Loucy (cell line): ENCODE measurements around the gene DEFB114.
"Not testable (repeated sequence)": the region's sequence is repeated elsewhere in the genome, so short reads cannot be mapped to it uniquely, and the experiment has no call there.

Source experiments
- H2AFZ ChIP-seq: fragments of 200-600 bp; sonication (generic); 2 replicates; pipeline ENCODE4 v1.6.0; 2016; ENCODE audit warnings: antibody characterized with exemption, mild to moderate bottlenecking, low read length, moderate library complexity
- H3F3A ChIP-seq: fragments of 200-600 bp; 2 replicates; pipeline ENCODE4 v1.6.0; 2016; ENCODE audit warnings: antibody characterized with exemption, low read depth, mild to moderate bottlenecking
- H3K27me3 ChIP-seq: fragments of 200-600 bp; sonication (generic); 2 replicates; pipeline ENCODE4 v1.6.1; 2014; ENCODE audit warnings: low read length, mild to moderate bottlenecking; ENCODE audit not compliant: insufficient read depth, poor library complexity, severe bottlenecking
- H3K36me3 ChIP-seq: fragments of 200-600 bp; sonication (generic); 2 replicates; pipeline ENCODE4 v1.6.1; 2016; ENCODE audit warnings: low read length; ENCODE audit not compliant: insufficient read depth
- H3K4me1 ChIP-seq: fragments of 200-600 bp; sonication (generic); 2 replicates; pipeline ENCODE4 v1.5.1; 2014; ENCODE audit warnings: low read length, mild to moderate bottlenecking; ENCODE audit not compliant: insufficient read depth, poor library complexity, severe bottlenecking
- H3K4me2 ChIP-seq: fragments of 200-600 bp; sonication (generic); 2 replicates; pipeline ENCODE4 v1.6.0; 2014; ENCODE audit warnings: antibody characterized with exemption, low read length, low read depth, mild to moderate bottlenecking; ENCODE audit not compliant: poor library complexity, severe bottlenecking
- H3K4me3 ChIP-seq: fragments of 200-600 bp; sonication (generic); 2 replicates; pipeline ENCODE4 v1.5.1; 2014; ENCODE audit warnings: low read length, mild to moderate bottlenecking, mixed read lengths; ENCODE audit not compliant: poor library complexity, severe bottlenecking
- H3K79me2 ChIP-seq: fragments of 200-600 bp; sonication (generic); 2 replicates; pipeline ENCODE4 v1.6.1; 2014; ENCODE audit warnings: low read length; ENCODE audit not compliant: insufficient read depth
- H3K9ac ChIP-seq: fragments of 200-600 bp; sonication (generic); 2 replicates; pipeline ENCODE4 v1.6.0; 2014; ENCODE audit warnings: mild to moderate bottlenecking, low read depth, low read length, moderate library complexity; ENCODE audit not compliant: poor library complexity, severe bottlenecking
- H3K9me2 ChIP-seq: fragments of 200-600 bp; sonication (generic); replicated peaks from 2 replicates; pipeline ENCODE4 v1.6.1; 2016; ENCODE audit warnings: low read depth, low read length, mixed read lengths
- H3K9me3 ChIP-seq: fragments of 200-600 bp; sonication (generic); 2 replicates; pipeline ENCODE4 v1.6.1; 2014; ENCODE audit warnings: mild to moderate bottlenecking, antibody characterized with exemption, low read length, low read depth; ENCODE audit not compliant: insufficient read depth
- H4K20me1 ChIP-seq: fragments of 200-600 bp; sonication (generic); 2 replicates; pipeline ENCODE4 v1.6.0; 2014; ENCODE audit warnings: antibody characterized with exemption, low read length, mild to moderate bottlenecking; ENCODE audit not compliant: insufficient read depth, poor library complexity, severe bottlenecking
- CTCF ChIP-seq: fragments of 200-600 bp; sonication (generic); conservative IDR thresholded peaks from 2 replicates; pipeline ENCODE4 v1.5.1; 2014; ENCODE audit warnings: mild to moderate bottlenecking, antibody characterized with exemption, low read length
- EZH2phosphoT487 ChIP-seq: fragments of 200-600 bp; IDR thresholded peaks from 2 replicates; pipeline ENCODE4 v1.6.1; 2018; ENCODE audit warnings: antibody characterized with exemption, mild to moderate bottlenecking, moderate library complexity, borderline replicate concordance

The DEFB114 gene

GRCh38 chr6:49946835-49947234 is 17.1 kb downstream of the DEFB114 start:
- no peak overlapping the region for H3K9ac ChIP-seq
- H3K4me1 ChIP-seq, result no peaks in the 10 kb centered on the region
- H3K4me3 ChIP-seq, result no peak overlapping the region
- H3F3A ChIP-seq, result no peaks in the 10 kb centered on the region
- H3K9me3 ChIP-seq, result no peaks in the 10 kb centered on the region
- H3K9me2 ChIP-seq, result no peaks in the 10 kb centered on the region; the same call in 1 of the 2 replicates
- H3K27me3 ChIP-seq, result no peaks in the 10 kb centered on the region
- no peak for TF ChIP-seq EZH2phosphoT487
- TF ChIP-seq CTCF, result no peak
- H3K79me2 ChIP-seq, result no peaks in the 10 kb centered on the region
- no peaks in the 10 kb centered on the region for H3K36me3 ChIP-seq
- H4K20me1 ChIP-seq, result no peaks in the 10 kb centered on the region
- H3K4me2 ChIP-seq, result no peak overlapping the region
- no peak overlapping the region for H2AFZ ChIP-seq

GRCh38 chr6:49944068-49944467 is 19.9 kb downstream of the DEFB114 start:
- H3F3A ChIP-seq, H3K79me2 ChIP-seq, H3K4me1 ChIP-seq, H3K9me3 ChIP-seq, H3K4me3 ChIP-seq, H3K4me2 ChIP-seq, H4K20me1 ChIP-seq, H3K9me2 ChIP-seq, H3K36me3 ChIP-seq, H3K27me3 ChIP-seq, H2AFZ ChIP-seq, H3K9ac ChIP-seq: not testable (repeated sequence)

- Histone ChIP-seq H3K9me3 (no peaks in the 10 kb centered on the region), H3K4me2 (no peak overlapping the region), H3K9ac (no peak overlapping the region)
Observed at GRCh38 chr6:49939993-49940498, 23.9 kb downstream of the DEFB114 start.

More at GRCh38 chr6:49939993-49940498, 23.9 kb downstream of the DEFB114 start:
- H3K4me1 ChIP-seq, result no peaks in the 10 kb centered on the region
- no peaks in the 10 kb centered on the region for H4K20me1 ChIP-seq
- no peaks in the 10 kb centered on the region for H3K9me2 ChIP-seq
- no peaks in the 10 kb centered on the region for H3F3A ChIP-seq
- H3K4me3 ChIP-seq, result no peak overlapping the region
- no peaks in the 10 kb centered on the region for H3K36me3 ChIP-seq
- H2AFZ ChIP-seq, result no peak overlapping the region
- no peaks in the 10 kb centered on the region for H3K79me2 ChIP-seq
- no peaks in the 10 kb centered on the region for H3K27me3 ChIP-seq
- TF ChIP-seq CTCF (no peak), EZH2phosphoT487 (no peak)
